ENCODE results near the gene CDADC1. TPM values are rescaled to one million over a fixed set of nuclear protein-coding genes. Genes with fewer than 3 reads are reported as not detected.
"Not testable (repeated sequence)": the region's sequence is repeated elsewhere in the genome, so short reads cannot be mapped to it uniquely, and the experiment has no call there.

Gene CDADC1
- polyA plus RNA-seq, 2 donors: 2.5 to 2.7 TPM

DNA sequence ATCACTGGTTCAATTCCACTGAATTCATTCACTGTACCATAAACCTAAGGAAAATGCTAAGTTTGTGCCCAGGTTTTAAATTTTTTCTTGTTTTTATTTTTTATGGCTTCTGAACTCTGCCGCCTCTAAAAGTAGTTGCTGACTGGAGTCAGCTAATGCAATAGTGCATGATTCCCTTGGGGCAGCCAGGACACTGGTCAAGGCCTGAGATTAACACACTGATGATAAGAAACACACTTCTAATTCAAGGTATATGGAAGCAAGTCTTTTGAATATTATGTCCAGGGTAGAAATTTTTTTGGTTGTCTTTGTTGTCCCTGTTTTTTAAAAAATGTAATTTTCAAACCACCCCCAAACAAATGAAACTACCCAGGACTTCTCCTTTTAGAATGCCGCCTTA is 72.2 kb downstream of the CDADC1 start:
- peaks cover 0 to 2% of the 10 kb centered on the region in 2 donors for H3K9me3 ChIP-seq (ENCODE audit: control insufficient read depth in 2 of 2, insufficient read depth in 1 of 2, low read depth in 1 of 2, low read length in 1 of 2)
- H3K36me3 ChIP-seq (ENCODE audit: control insufficient read depth in 2 of 2, insufficient read depth in 2 of 2, low read length in 1 of 2): peaks cover 0 to 3% of the 10 kb centered on the region in 2 donors
- no peak overlapping the region for H3K27ac ChIP-seq (ENCODE audit: low read depth in 2 of 2, low read length in 1 of 2)
- no peak overlapping the region for H3K4me3 ChIP-seq (ENCODE audit: low read depth in 1 of 2, low read length in 2 of 2)
- WGBS, 2 donors: 85 to 92% methylated on average over 2 of the region's 2 CpGs
- H3K27me3 ChIP-seq (ENCODE audit: control insufficient read depth in 1 of 2, insufficient read depth in 2 of 2, low read length in 2 of 2): no peaks in the 10 kb centered on the region
- H3K4me1 ChIP-seq (ENCODE audit: control insufficient read depth in 2 of 2, insufficient read depth in 2 of 2, low read length in 1 of 2): no peaks in the 10 kb centered on the region

GRCh38 chr13:49320975-49321374 is 73.2 kb downstream of the CDADC1 start:
- 86 to 92% methylated on average over 2 of the region's 2 CpGs for WGBS, 2 donors
- H3K27me3 ChIP-seq (ENCODE audit: control insufficient read depth in 1 of 2, insufficient read depth in 2 of 2, low read length in 2 of 2): no peaks in the 10 kb centered on the region
- no peaks in the 10 kb centered on the region for H3K4me1 ChIP-seq (ENCODE audit: control insufficient read depth in 2 of 2, insufficient read depth in 2 of 2, low read length in 1 of 2)
- H3K9me3 ChIP-seq (ENCODE audit: control insufficient read depth in 2 of 2, insufficient read depth in 1 of 2, low read depth in 1 of 2, low read length in 1 of 2): peaks cover 0 to 2% of the 10 kb centered on the region in 2 donors
- no peak overlapping the region for H3K4me3 ChIP-seq (ENCODE audit: low read depth in 1 of 2, low read length in 2 of 2)
- peaks cover 0 to 3% of the 10 kb centered on the region in 2 donors for H3K36me3 ChIP-seq (ENCODE audit: control insufficient read depth in 2 of 2, insufficient read depth in 2 of 2, low read length in 1 of 2)
- no peak overlapping the region for H3K27ac ChIP-seq (ENCODE audit: low read depth in 2 of 2, low read length in 1 of 2)

DNA sequence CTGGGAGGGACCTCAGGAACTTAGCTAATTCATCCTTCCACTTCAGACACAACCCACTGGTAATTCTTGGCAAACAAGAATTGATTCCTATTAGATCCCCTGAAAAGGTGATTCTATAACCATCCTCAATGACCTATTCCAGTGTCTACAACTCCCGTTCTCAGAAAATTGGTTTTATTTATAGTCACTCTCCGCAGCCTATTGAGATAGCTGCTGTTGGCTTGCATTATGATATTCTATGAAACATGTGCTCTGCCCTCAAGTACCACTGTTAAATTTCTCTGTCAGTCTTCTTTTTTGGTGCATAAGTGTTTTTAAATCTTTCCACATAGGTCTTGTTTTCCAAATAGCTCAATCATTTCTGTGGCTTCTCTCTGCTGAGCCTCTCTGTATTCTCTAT is 75.0 kb downstream of the CDADC1 start:
- H3K4me3 ChIP-seq (ENCODE audit: low read depth in 1 of 2, low read length in 2 of 2): no peak overlapping the region
- peaks cover 2 to 3% of the 10 kb centered on the region in 2 donors for H3K36me3 ChIP-seq (ENCODE audit: control insufficient read depth in 2 of 2, insufficient read depth in 2 of 2, low read length in 1 of 2)
- H3K27me3 ChIP-seq (ENCODE audit: control insufficient read depth in 1 of 2, insufficient read depth in 2 of 2, low read length in 2 of 2): no peaks in the 10 kb centered on the region
- peaks cover 0 to 2% of the 10 kb centered on the region in 2 donors for H3K9me3 ChIP-seq (ENCODE audit: control insufficient read depth in 2 of 2, insufficient read depth in 1 of 2, low read depth in 1 of 2, low read length in 1 of 2)
- H3K4me1 ChIP-seq (ENCODE audit: control insufficient read depth in 2 of 2, insufficient read depth in 2 of 2, low read length in 1 of 2): no peaks in the 10 kb centered on the region
- 89 to 91% methylated on average over 2 of the region's 2 CpGs for WGBS, 2 donors
- no peak overlapping the region for H3K27ac ChIP-seq (ENCODE audit: low read depth in 2 of 2, low read length in 1 of 2)

DNA sequence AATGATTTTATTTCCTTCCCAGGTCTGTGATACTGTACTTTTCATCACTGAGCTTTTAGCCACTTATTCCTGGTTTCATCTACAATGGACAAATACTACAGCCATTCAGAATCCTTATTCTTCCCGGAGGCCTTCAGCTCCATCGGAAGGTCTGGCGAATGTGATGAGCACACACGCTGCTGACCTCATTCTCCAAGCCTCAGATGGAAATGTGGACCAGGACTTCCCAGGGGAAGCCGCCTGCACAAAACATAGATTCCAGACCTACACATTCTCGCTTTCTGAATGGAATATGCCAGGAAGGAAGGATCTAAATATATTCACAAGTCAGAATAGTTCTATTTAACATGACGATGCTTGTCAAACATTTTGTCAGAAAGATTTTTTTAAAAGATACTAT is 75.6 kb downstream of the CDADC1 start:
- WGBS, 2 donors: 95 to 96% methylated on average over 7 of the region's 7 CpGs
- H3K4me3 ChIP-seq (ENCODE audit: low read depth in 1 of 2, low read length in 2 of 2): no peak overlapping the region
- H3K36me3 ChIP-seq (ENCODE audit: control insufficient read depth in 2 of 2, insufficient read depth in 2 of 2, low read length in 1 of 2): peaks cover 2 to 3% of the 10 kb centered on the region in 2 donors

DNA sequence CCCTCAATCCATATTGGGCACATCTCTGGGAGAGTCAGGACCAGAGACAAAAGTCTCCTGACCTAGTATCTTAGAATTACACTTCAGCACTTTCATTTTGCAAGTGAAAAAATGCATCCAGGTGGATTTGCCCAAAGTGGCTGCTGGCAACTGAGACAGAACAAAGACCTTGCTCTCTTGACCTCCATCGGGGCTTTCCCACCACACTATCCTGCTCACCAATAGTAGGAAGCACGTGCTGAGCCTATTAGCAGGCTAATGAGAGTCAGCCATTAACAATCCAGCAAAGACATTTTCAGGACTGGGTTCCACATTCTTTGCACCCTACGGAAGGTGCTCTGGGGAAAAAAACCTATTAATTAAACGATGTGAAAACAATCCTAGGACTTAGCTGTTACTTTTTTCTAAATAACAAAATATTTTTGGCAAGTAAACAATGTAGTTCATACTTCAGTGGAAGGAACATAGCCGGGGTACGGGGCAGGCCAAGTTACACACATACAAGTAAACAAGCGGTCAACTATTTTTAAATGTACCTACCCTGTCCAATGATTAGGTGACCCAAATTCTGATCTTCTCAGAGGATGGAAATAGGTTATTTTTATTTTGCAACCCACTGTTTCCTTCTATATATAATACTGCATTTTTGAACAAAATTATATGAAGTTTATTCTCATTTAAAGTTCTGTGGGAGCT is 78.6 kb downstream of the CDADC1 start:
- Histone ChIP-seq H3K4me3 (ENCODE audit: low read depth in 1 of 2, low read length in 2 of 2) (no peak overlapping the region), H3K27me3 (ENCODE audit: control insufficient read depth in 1 of 2, insufficient read depth in 2 of 2, low read length in 2 of 2) (no peaks in the 10 kb centered on the region), H3K36me3 (ENCODE audit: control insufficient read depth in 2 of 2, insufficient read depth in 2 of 2, low read length in 1 of 2) (peaks cover 2 to 3% of the 10 kb centered on the region in 2 donors), H3K4me1 (ENCODE audit: control insufficient read depth in 2 of 2, insufficient read depth in 2 of 2, low read length in 1 of 2) (no peaks in the 10 kb centered on the region), H3K9me3 (ENCODE audit: control insufficient read depth in 2 of 2, insufficient read depth in 1 of 2, low read depth in 1 of 2, low read length in 1 of 2) (peaks cover 0 to 1% of the 10 kb centered on the region in 2 donors), H3K27ac (ENCODE audit: low read depth in 2 of 2, low read length in 1 of 2) (peak overlapping the region; percentile 30 to 31)
- 71 to 84% methylated on average over 7 of the region's 7 CpGs for WGBS, 2 donors

More for the DNA sequence above, 75.6 kb downstream of the CDADC1 start:
- Histone ChIP-seq H3K4me1 (ENCODE audit: control insufficient read depth in 2 of 2, insufficient read depth in 2 of 2, low read length in 1 of 2) (no peaks in the 10 kb centered on the region), H3K27me3 (ENCODE audit: control insufficient read depth in 1 of 2, insufficient read depth in 2 of 2, low read length in 2 of 2) (no peaks in the 10 kb centered on the region), H3K9me3 (ENCODE audit: control insufficient read depth in 2 of 2, insufficient read depth in 1 of 2, low read depth in 1 of 2, low read length in 1 of 2) (peaks cover 0 to 2% of the 10 kb centered on the region in 2 donors), H3K27ac (ENCODE audit: low read depth in 2 of 2, low read length in 1 of 2) (no peak overlapping the region)

- not testable (repeated sequence) for H3K4me3 ChIP-seq (ENCODE audit: low read depth in 1 of 2, low read length in 2 of 2); H3K9me3 ChIP-seq (ENCODE audit: control insufficient read depth in 2 of 2, insufficient read depth in 1 of 2, low read depth in 1 of 2, low read length in 1 of 2); H3K4me1 ChIP-seq (ENCODE audit: control insufficient read depth in 2 of 2, insufficient read depth in 2 of 2, low read length in 1 of 2); H3K27me3 ChIP-seq (ENCODE audit: control insufficient read depth in 1 of 2, insufficient read depth in 2 of 2, low read length in 2 of 2); H3K36me3 ChIP-seq (ENCODE audit: control insufficient read depth in 2 of 2, insufficient read depth in 2 of 2, low read length in 1 of 2); H3K27ac ChIP-seq (ENCODE audit: low read depth in 2 of 2, low read length in 1 of 2)
- 95 to 96% methylated on average over 3 of the region's 3 CpGs for WGBS, 2 donors
Observed at GRCh38 chr13:49327145-49327544, 79.4 kb downstream of the CDADC1 start.

DNA sequence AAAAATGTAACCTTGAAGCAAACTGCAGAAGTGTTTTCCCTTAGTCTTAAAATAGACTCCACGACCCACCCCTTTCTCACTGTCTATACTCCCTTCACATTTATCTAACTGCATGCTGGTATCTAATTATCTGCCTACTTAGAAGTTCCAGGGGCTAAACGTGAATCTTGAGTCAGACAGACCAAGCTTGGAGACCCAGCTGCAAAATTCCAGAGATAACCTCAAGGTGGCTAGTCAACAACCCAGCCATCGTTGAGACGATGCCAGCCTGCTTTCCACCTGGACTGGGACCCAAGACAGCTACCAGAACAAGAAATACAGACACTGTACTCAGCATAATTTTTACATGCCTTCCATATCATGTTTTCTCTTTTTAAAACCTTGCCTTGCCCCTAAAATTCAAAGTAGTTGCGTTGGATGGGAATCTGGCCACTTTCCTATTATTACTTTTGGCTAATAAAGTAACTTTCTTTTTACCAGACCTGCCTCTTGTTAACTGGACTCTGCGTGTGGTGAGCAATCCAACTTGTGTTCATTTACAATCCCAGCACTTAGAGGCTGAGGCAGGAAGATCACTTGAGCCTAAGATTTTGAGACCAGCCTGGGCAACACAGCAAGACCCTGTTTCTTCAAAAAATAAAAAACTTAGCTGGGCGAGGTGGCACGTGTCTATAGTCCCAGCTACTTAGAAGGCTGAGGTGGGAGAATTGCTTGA is 82.3 kb downstream of the CDADC1 start:
- no peak overlapping the region for H3K27ac ChIP-seq (ENCODE audit: low read depth in 2 of 2, low read length in 1 of 2)
- H3K27me3 ChIP-seq (ENCODE audit: control insufficient read depth in 1 of 2, insufficient read depth in 2 of 2, low read length in 2 of 2): no peaks in the 10 kb centered on the region
- H3K4me1 ChIP-seq (ENCODE audit: control insufficient read depth in 2 of 2, insufficient read depth in 2 of 2, low read length in 1 of 2): no peaks in the 10 kb centered on the region
- 77 to 81% methylated on average over 8 of the region's 8 CpGs for whole genome bisulfite sequencing, 2 donors
- H3K9me3 ChIP-seq (ENCODE audit: control insufficient read depth in 2 of 2, insufficient read depth in 1 of 2, low read depth in 1 of 2, low read length in 1 of 2): no peaks in the 10 kb centered on the region
- peaks cover 2% of the 10 kb centered on the region in 2 donors for H3K36me3 ChIP-seq (ENCODE audit: control insufficient read depth in 2 of 2, insufficient read depth in 2 of 2, low read length in 1 of 2)
- no peak overlapping the region for H3K4me3 ChIP-seq (ENCODE audit: low read depth in 1 of 2, low read length in 2 of 2)

GRCh38 chr13:49330546-49330864 is 82.8 kb downstream of the CDADC1 start:
- WGBS, 2 donors: 97 to 100% methylated on average over 1 of the region's 1 CpG
- no peaks in the 10 kb centered on the region for H3K27me3 ChIP-seq (ENCODE audit: control insufficient read depth in 1 of 2, insufficient read depth in 2 of 2, low read length in 2 of 2)
- no peak overlapping the region for H3K4me3 ChIP-seq (ENCODE audit: low read depth in 1 of 2, low read length in 2 of 2)
- H3K9me3 ChIP-seq (ENCODE audit: control insufficient read depth in 2 of 2, insufficient read depth in 1 of 2, low read depth in 1 of 2, low read length in 1 of 2): no peaks in the 10 kb centered on the region
- H3K4me1 ChIP-seq (ENCODE audit: control insufficient read depth in 2 of 2, insufficient read depth in 2 of 2, low read length in 1 of 2): no peaks in the 10 kb centered on the region
- peaks cover 2% of the 10 kb centered on the region in 2 donors for H3K36me3 ChIP-seq (ENCODE audit: control insufficient read depth in 2 of 2, insufficient read depth in 2 of 2, low read length in 1 of 2)
- no peak overlapping the region for H3K27ac ChIP-seq (ENCODE audit: low read depth in 2 of 2, low read length in 1 of 2)

DNA sequence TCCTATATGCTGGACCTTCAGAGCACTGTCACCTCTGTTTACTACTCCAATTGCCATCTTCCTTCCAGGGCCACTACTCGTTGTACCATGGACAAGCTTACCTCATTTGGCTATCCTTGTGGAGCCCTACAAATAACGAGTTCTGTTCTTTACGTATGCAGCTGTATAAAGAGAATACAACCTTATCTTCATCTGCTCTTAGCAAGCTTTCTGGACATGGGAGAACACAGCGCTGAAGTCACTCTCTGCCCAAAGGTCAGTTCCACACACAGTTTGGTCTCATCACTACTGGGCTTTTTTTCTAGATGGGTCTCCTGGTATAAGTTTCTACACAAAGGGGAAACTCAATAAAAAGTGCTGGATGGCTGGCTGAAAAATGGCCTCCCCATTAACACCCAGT is 88.9 kb downstream of the CDADC1 start:
- 89 to 90% methylated on average over 4 of the region's 4 CpGs for WGBS, 2 donors
- H3K36me3 ChIP-seq (ENCODE audit: control insufficient read depth in 2 of 2, insufficient read depth in 2 of 2, low read length in 1 of 2): peaks cover 3 to 6% of the 10 kb centered on the region in 2 donors
- H3K27me3 ChIP-seq (ENCODE audit: control insufficient read depth in 1 of 2, insufficient read depth in 2 of 2, low read length in 2 of 2): no peaks in the 10 kb centered on the region
- H3K27ac ChIP-seq (ENCODE audit: low read depth in 2 of 2, low read length in 1 of 2): no peak overlapping the region
- H3K9me3 ChIP-seq (ENCODE audit: control insufficient read depth in 2 of 2, insufficient read depth in 1 of 2, low read depth in 1 of 2, low read length in 1 of 2): no peaks in the 10 kb centered on the region
- H3K4me3 ChIP-seq (ENCODE audit: low read depth in 1 of 2, low read length in 2 of 2): no peak overlapping the region
- no peaks in the 10 kb centered on the region for H3K4me1 ChIP-seq (ENCODE audit: control insufficient read depth in 2 of 2, insufficient read depth in 2 of 2, low read length in 1 of 2)

GRCh38 chr13:49340161-49340560 is 92.4 kb downstream of the CDADC1 start:
- Histone ChIP-seq H3K4me1 (ENCODE audit: control insufficient read depth in 2 of 2, insufficient read depth in 2 of 2, low read length in 1 of 2) (no peaks in the 10 kb centered on the region), H3K4me3 (ENCODE audit: low read depth in 1 of 2, low read length in 2 of 2) (no peak overlapping the region), H3K9me3 (ENCODE audit: control insufficient read depth in 2 of 2, insufficient read depth in 1 of 2, low read depth in 1 of 2, low read length in 1 of 2) (no peaks in the 10 kb centered on the region), H3K36me3 (ENCODE audit: control insufficient read depth in 2 of 2, insufficient read depth in 2 of 2, low read length in 1 of 2) (peaks cover 3 to 4% of the 10 kb centered on the region in 2 donors), H3K27me3 (ENCODE audit: control insufficient read depth in 1 of 2, insufficient read depth in 2 of 2, low read length in 2 of 2) (no peaks in the 10 kb centered on the region), H3K27ac (ENCODE audit: low read depth in 2 of 2, low read length in 1 of 2) (no peak overlapping the region)
- 94 to 95% methylated on average over 10 of the region's 10 CpGs for WGBS, 2 donors

Measured in esophagus (tissue), 2 donors.